Keratinocyte (primary cell): ENCODE measurements around the gene TPO.

Source experiments
- CTCF ChIP-seq, 3 experiments: IDR thresholded peaks in 1 of 3; conservative IDR thresholded peaks in 1 of 3; optimal IDR thresholded peaks in 1 of 3; 2 replicates in 2 of 3; 3 replicates in 1 of 3; pipeline versions ENCODE3 to v1.5.1; 2011; ENCODE audit warnings: low read length in 3 of 3, mild to moderate bottlenecking in 3 of 3, moderate library complexity in 2 of 3, control low read depth in 1 of 3, inconsistent platforms in 1 of 3; ENCODE audit not compliant: insufficient read depth in 2 of 3; ENCODE audit errors: extremely low read depth in 1 of 3
- EZH2 ChIP-seq: IDR thresholded peaks from one replicate; pipeline ENCODE4 v1.6.1; 2012; ENCODE audit warnings: inconsistent platforms, mild to moderate bottlenecking, low read length, moderate library complexity

DNA sequence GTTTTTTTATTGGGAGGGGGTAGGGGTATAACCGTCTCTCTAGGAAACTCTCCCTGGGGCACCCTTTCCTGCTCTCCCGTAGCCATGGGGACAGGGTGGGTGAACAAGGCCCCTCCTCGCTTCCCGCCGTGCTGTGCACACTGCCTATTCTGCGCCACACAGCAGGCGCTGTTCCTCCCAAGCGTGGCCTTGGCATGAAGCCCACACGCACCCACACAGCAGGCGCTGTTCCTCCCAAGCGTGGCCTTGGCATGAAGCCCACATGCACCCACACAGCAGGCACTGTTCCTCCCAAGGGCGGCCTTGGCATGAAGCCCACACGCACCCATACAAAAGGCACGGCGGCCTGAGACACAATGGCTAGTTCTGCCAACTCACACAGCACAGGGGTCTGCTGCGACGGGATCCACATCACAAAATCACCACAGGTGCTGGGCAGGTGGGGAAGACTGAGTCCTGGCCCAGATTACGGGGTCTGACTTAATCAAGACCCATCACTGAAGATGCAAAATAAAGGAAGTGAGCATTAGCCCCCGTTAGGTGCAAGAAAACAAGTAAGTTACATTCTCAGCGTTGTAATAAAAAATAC is 46.6 kb upstream of the TPO start:
- TF ChIP-seq CTCF (optimal IDR thresholded peaks at IDR 0.05 in 1 of 3, IDR thresholded peaks at IDR 0.05 in 1 of 3, conservative IDR thresholded peaks at IDR 0.05 in 1 of 3; ENCODE audit: extremely low read depth in 1 of 3, insufficient read depth in 2 of 3, low read length in 3 of 3): no peak
- TF ChIP-seq EZH2: no peak
